HG03066 (cell line): ENCODE data around the gene ITSN1.

Experiments
- ATAC-seq: cut with Tn5 transposase; IDR thresholded peaks from one replicate; pipeline ENCODE4 v1.9.1; 2021; ENCODE audit warnings: low read depth; ENCODE audit not compliant: unreplicated experiment

The ITSN1 gene

GRCh38 chr21:33875026-33875695 lies 232.9 kb downstream of the ITSN1 start:
- no peak for ATAC-seq

GRCh38 chr21:33878824-33879223 lies 236.5 kb downstream of the ITSN1 start:
- no peak for ATAC-seq

- no peak for ATAC-seq
These were observed 238.3 kb downstream of the ITSN1 start for GRCh38 chr21:33880626-33881025.

GRCh38 chr21:33881689-33882440 lies 239.6 kb downstream of the ITSN1 start:
- no peak for ATAC-seq

- no peak for ATAC-seq
These were observed 240.8 kb downstream of the ITSN1 start for GRCh38 chr21:33883118-33883517.

- ATAC-seq = no peak
These were observed 242.3 kb downstream of the ITSN1 start for GRCh38 chr21:33884376-33885171.

GRCh38 chr21:33885172-33885514 lies 242.8 kb downstream of the ITSN1 start:
- ATAC-seq = no peak

GRCh38 chr21:33886321-33886720 lies 244.0 kb downstream of the ITSN1 start:
- no peak for ATAC-seq

GRCh38 chr21:33890187-33890586 lies 247.9 kb downstream of the ITSN1 start:
- no peak for ATAC-seq

- no peak for ATAC-seq
These were observed 250.6 kb downstream of the ITSN1 start for GRCh38 chr21:33892853-33893252.

- no peak for ATAC-seq
These were observed 251.6 kb downstream of the ITSN1 start for GRCh38 chr21:33893917-33894316.

- no peak for ATAC-seq
These were observed 252.5 kb downstream of the ITSN1 start for GRCh38 chr21:33894736-33895288.

- no peak for ATAC-seq
These were observed 253.1 kb downstream of the ITSN1 start for GRCh38 chr21:33895356-33895755.

- no peak for ATAC-seq
These were observed 254.4 kb downstream of the ITSN1 start for GRCh38 chr21:33896691-33897090.

GRCh38 chr21:33897098-33897497 lies 254.8 kb downstream of the ITSN1 start:
- ATAC-seq = no peak

- ATAC-seq = no peak
These were observed 255.4 kb downstream of the ITSN1 start for GRCh38 chr21:33897739-33898138.

- no peak for ATAC-seq
These were observed 256.3 kb downstream of the ITSN1 start for GRCh38 chr21:33898586-33898985.

GRCh38 chr21:33899199-33899598 lies 256.9 kb downstream of the ITSN1 start:
- ATAC-seq = no peak

GRCh38 chr21:33901412-33902288 lies 259.3 kb downstream of the ITSN1 start:
- no peak for ATAC-seq

- ATAC-seq = no peak
These were observed 260.0 kb downstream of the ITSN1 start for GRCh38 chr21:33902349-33902748.
